ENCODE measurements around the gene SLC38A9. TPM values are rescaled to one million over a fixed set of nuclear protein-coding genes. Genes with fewer than 3 reads are reported as not detected.

The SLC38A9 gene
- total RNA-seq, 2 donors from 2014 or later, result 16.6 to 19.6 TPM

GRCh38 chr5:55679556-55679955 is 32.6 kb downstream of the SLC38A9 start:
- H3K27ac ChIP-seq, result no peak overlapping the region
- no peak overlapping the region for H3K4me3 ChIP-seq
- DNase-seq (ENCODE audit: low spot score) (no peak), ATAC-seq (ENCODE audit: insufficient number of reproducible peaks, low FRiP score, low read depth) (no peak)
- no peaks in the 10 kb centered on the region for H3K36me3 ChIP-seq
- H3K27me3 ChIP-seq (replicated peaks; ENCODE audit: insufficient read depth), result no peaks in the 10 kb centered on the region
- H3K4me1 ChIP-seq (ENCODE audit: control insufficient read depth in 1 of 2, low read depth in 2 of 2), result peaks cover 8 to 24% of the 10 kb centered on the region in 2 donors
- no peaks in the 10 kb centered on the region for H3K9me3 ChIP-seq
- TF ChIP-seq CTCF (IDR thresholded peaks at IDR 0.05), result no peak

GRCh38 chr5:55675119-55675518 is 37.0 kb downstream of the SLC38A9 start:
- no peaks in the 10 kb centered on the region for H3K27me3 ChIP-seq (replicated peaks; ENCODE audit: insufficient read depth)
- ATAC-seq (ENCODE audit: insufficient number of reproducible peaks, low FRiP score, low read depth) (no peak), DNase-seq (ENCODE audit: low spot score) (no peak)
- no peaks in the 10 kb centered on the region for H3K36me3 ChIP-seq
- peaks cover 11 to 34% of the 10 kb centered on the region in 2 donors for H3K4me1 ChIP-seq (ENCODE audit: control insufficient read depth in 1 of 2, low read depth in 2 of 2)
- peak overlapping the region; percentile 41 for H3K27ac ChIP-seq
- H3K4me3 ChIP-seq, result no peak overlapping the region
- TF ChIP-seq CTCF (IDR thresholded peaks at IDR 0.05), result no peak
- H3K9me3 ChIP-seq, result no peaks in the 10 kb centered on the region

GRCh38 chr5:55674340-55674739 is 37.8 kb downstream of the SLC38A9 start:
- Histone ChIP-seq H3K27ac (peak overlapping the region; percentile 41), H3K9me3 (no peaks in the 10 kb centered on the region), H3K4me3 (no peak overlapping the region), H3K27me3 (replicated peaks; ENCODE audit: insufficient read depth) (no peaks in the 10 kb centered on the region), H3K36me3 (no peaks in the 10 kb centered on the region), H3K4me1 (ENCODE audit: control insufficient read depth in 1 of 2, low read depth in 2 of 2) (peaks cover 11 to 34% of the 10 kb centered on the region in 2 donors)
- TF ChIP-seq CTCF (IDR thresholded peaks at IDR 0.05), result no peak
- ATAC-seq (ENCODE audit: insufficient number of reproducible peaks, low FRiP score, low read depth), result no peak
- DNase-seq (ENCODE audit: low spot score), result no peak

GRCh38 chr5:55672477-55672911 is 39.6 kb downstream of the SLC38A9 start:
- Histone ChIP-seq H3K27ac (peak overlapping the region in 1 of 2 donors; percentile 33), H3K9me3 (no peaks in the 10 kb centered on the region), H3K36me3 (no peaks in the 10 kb centered on the region), H3K27me3 (replicated peaks; ENCODE audit: insufficient read depth) (no peaks in the 10 kb centered on the region), H3K4me3 (no peak overlapping the region), H3K4me1 (ENCODE audit: control insufficient read depth in 1 of 2, low read depth in 2 of 2) (peaks cover 17 to 50% of the 10 kb centered on the region in 2 donors)
- no peak for ATAC-seq (ENCODE audit: insufficient number of reproducible peaks, low FRiP score, low read depth)
- TF ChIP-seq CTCF (IDR thresholded peaks at IDR 0.05), result no peak
- no peak for DNase-seq (ENCODE audit: low spot score)

- no peak for TF ChIP-seq CTCF (IDR thresholded peaks at IDR 0.05)
- no peak for ATAC-seq (ENCODE audit: insufficient number of reproducible peaks, low FRiP score, low read depth)
- peak overlapping the region in 1 of 2 donors; percentile 33 for H3K27ac ChIP-seq
Measured at GRCh38 chr5:55671975-55672374, 40.1 kb downstream of the SLC38A9 start.

More at GRCh38 chr5:55671975-55672374, 40.1 kb downstream of the SLC38A9 start:
- Histone ChIP-seq H3K27me3 (replicated peaks; ENCODE audit: insufficient read depth) (no peaks in the 10 kb centered on the region), H3K4me1 (ENCODE audit: control insufficient read depth in 1 of 2, low read depth in 2 of 2) (peaks cover 21 to 53% of the 10 kb centered on the region in 2 donors), H3K9me3 (no peaks in the 10 kb centered on the region), H3K36me3 (no peaks in the 10 kb centered on the region), H3K4me3 (no peak overlapping the region)
- no peak for DNase-seq (ENCODE audit: low spot score)
